IPS-18a (cell line): ENCODE results near the gene CCL8.

ENCODE experiments used
- H3K27ac ChIP-seq: one replicate; pipeline ENCODE4 v1.5.1; 2013; ENCODE audit warnings: low read length
- H3K27me3 ChIP-seq: one replicate; pipeline ENCODE4 v1.6.1; 2013; ENCODE audit warnings: mild to moderate bottlenecking, low read length; ENCODE audit not compliant: control insufficient read depth, insufficient read depth
- H3K36me3 ChIP-seq: one replicate; pipeline ENCODE4 v1.6.1; 2013; ENCODE audit warnings: low read depth, low read length; ENCODE audit not compliant: control insufficient read depth
- H3K4me1 ChIP-seq: one replicate; pipeline ENCODE4 v1.6.1; 2013; ENCODE audit warnings: low read depth, low read length; ENCODE audit not compliant: control insufficient read depth
- H3K4me3 ChIP-seq: one replicate; pipeline ENCODE4 v1.5.1; 2013; ENCODE audit warnings: low read length
- H3K9ac ChIP-seq: one replicate; pipeline ENCODE4 v1.6.1; 2013; ENCODE audit warnings: mild to moderate bottlenecking, low read length, moderate library complexity
- H3K9me3 ChIP-seq: one replicate; pipeline ENCODE4 v1.6.1; 2013; ENCODE audit warnings: low read depth, low read length; ENCODE audit not compliant: control insufficient read depth

Gene CCL8

DNA sequence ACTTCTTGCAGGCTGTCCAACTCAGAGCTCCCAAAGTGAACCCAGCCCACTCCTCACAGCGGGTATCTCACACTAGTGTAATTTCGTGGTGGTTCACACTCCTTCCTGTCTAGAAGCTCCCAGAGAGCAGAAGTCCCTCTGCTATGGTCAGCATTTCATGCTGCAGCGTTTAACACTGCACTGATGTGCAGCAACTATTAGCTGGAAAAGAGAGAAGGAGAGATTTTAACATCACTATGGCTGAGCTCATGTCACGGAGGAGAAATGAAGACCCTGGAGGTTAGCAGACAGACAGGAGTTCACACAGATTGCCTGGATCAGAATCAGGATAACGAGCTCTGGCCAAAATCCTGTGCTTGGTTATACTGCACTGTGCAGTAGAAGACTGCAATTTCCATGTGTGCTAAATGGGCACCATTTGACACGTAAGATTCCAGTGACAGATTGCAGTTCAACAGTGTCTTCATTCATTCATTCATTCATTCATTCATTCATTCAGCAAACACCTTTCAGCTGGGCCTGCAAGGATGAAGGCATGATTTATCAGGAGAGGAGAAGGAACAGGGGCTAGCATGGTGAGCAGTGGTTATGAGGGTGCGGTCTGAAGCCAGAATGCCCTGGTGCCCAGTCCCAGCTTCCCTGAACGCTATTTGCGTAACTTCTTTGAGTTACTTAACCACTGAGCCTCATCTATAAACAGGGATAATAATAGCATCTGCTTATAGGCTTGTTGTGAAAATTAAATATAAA is 49.1 kb downstream of the CCL8 start:
- H3K4me3 ChIP-seq: no peak overlapping the region
- no peak overlapping the region for H3K27ac ChIP-seq
- no peaks in the 10 kb centered on the region for H3K27me3 ChIP-seq
- H3K36me3 ChIP-seq: no peaks in the 10 kb centered on the region
- no peaks in the 10 kb centered on the region for H3K4me1 ChIP-seq
- no peaks in the 10 kb centered on the region for H3K9me3 ChIP-seq
- no peak overlapping the region for H3K9ac ChIP-seq

DNA sequence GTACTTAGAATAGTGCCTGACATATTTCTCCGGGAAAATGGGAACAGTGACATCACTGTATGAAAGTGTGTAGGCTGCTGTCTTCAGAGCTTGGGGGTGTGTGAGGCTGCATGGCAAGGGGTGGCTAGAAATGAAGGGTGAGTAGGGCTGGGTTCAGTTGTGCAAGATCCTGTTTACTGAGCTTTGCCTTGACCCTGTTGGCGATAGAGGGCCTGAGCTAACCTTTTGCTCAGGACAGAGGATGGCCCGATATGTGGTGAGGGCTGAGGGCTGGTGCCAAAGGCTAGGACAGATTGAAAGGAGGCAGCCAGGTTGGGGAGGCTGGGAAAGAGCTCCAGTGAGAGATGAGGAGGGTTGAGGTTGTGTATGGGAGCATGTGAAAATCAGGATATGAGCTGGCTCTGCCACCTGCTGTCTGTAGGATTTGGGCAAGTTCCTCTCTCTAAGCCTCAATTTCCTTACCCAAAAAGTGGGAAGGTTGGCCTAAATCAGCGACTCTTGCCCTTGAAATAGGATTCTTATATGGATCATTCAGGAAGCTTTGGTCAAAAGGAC is 49.8 kb downstream of the CCL8 start:
- Histone ChIP-seq H3K9ac (no peak overlapping the region), H3K4me3 (no peak overlapping the region), H3K36me3 (no peaks in the 10 kb centered on the region), H3K9me3 (no peaks in the 10 kb centered on the region), H3K27ac (no peak overlapping the region), H3K27me3 (no peaks in the 10 kb centered on the region), H3K4me1 (no peaks in the 10 kb centered on the region)

DNA sequence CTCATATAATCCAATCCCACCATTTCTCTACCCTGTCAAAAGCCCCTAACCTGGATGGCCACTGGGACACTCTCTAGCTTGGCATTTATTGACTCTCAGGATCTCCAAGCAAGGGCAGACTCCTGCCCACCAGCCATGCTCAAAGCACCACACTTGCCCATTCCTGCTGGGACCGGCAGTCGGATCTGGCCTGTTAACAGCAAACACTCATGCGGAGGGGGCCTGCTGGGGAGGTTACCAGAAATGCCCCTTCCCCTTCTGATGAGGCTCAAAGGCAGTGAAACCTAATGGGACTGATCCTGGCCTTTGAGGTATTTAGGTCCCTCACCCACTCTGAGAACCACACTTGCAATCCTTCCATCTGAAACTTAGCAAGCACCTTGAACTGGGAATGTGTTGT is 50.3 kb downstream of the CCL8 start:
- Histone ChIP-seq H3K27ac (no peak overlapping the region), H3K27me3 (no peaks in the 10 kb centered on the region), H3K4me1 (no peaks in the 10 kb centered on the region), H3K9me3 (no peaks in the 10 kb centered on the region), H3K36me3 (no peaks in the 10 kb centered on the region), H3K9ac (no peak overlapping the region), H3K4me3 (no peak overlapping the region)

DNA sequence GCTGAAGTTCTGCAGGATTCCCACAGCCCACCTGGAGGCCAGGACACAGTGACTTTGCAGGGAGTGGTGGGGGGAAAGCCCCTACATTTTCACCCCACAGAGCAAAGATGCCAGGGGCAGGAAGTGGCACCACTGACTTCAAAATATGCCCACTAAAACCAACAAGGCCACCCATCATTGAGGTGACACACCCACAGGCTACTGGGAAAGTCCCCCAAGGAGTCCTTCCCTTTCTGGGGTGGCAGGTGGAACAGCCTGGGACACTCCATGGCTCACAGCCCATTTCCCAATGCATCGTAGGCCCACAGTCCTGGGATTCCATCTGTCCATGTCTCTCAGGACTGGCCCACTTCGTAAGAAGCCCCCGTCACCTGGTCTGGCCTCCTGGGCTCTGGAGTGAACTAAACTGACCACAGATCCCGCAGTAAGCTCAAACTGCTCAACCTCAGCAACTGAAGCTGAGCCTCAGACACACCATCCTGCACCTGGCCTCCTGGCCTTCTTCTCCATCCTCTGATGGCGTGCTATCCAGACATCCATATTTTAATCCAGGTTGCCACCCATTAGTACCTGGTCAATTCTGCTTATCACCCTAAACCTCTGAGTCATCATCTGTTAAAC is 51.3 kb downstream of the CCL8 start:
- no peak overlapping the region for H3K4me3 ChIP-seq
- H3K4me1 ChIP-seq: no peaks in the 10 kb centered on the region
- H3K27ac ChIP-seq: no peak overlapping the region
- no peaks in the 10 kb centered on the region for H3K27me3 ChIP-seq
- no peak overlapping the region for H3K9ac ChIP-seq
- no peaks in the 10 kb centered on the region for H3K36me3 ChIP-seq
- H3K9me3 ChIP-seq: no peaks in the 10 kb centered on the region

DNA sequence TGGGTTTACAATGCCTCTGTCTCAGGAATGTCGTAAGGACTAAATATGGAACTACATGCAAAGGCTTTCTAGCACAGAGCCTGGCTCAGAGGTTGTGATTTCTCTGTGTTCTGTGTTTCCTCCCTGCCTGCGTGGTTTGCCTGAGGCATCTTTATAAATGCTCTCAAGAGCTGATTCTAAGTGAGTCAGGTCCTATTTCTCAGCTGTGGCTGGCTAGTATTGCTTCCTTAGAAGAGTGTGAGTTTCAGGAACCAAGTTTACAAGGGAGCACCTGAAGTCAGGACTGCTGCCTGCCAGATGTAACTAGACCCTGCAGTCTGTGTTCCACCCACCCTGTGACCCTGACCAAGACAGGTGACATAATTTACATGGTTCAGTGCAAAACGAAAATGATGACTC is 51.8 kb downstream of the CCL8 start:
- H3K4me1 ChIP-seq: no peaks in the 10 kb centered on the region
- no peak overlapping the region for H3K9ac ChIP-seq
- H3K27ac ChIP-seq: no peak overlapping the region

More for the DNA sequence above, 51.8 kb downstream of the CCL8 start:
- no peak overlapping the region for H3K4me3 ChIP-seq
- no peaks in the 10 kb centered on the region for H3K9me3 ChIP-seq
- no peaks in the 10 kb centered on the region for H3K27me3 ChIP-seq
- H3K36me3 ChIP-seq: no peaks in the 10 kb centered on the region
